NCI-H460 (cell line): ENCODE results near the gene GPR37. TPM values are rescaled to one million over a fixed set of nuclear protein-coding genes. Genes with fewer than 3 reads are reported as not detected.

Experiments used
- DNase-seq: peaks from one replicate; pipeline ENCODE4 v3.0.0-alpha.2; 2016; ENCODE audit warnings: low read depth; ENCODE audit errors: extremely low read depth
- total RNA-seq: library from RNA; depleted of rRNA; stranded (reverse); fragments of >200 nt; shearing (Covaris generic); gene quantifications from 2 replicates; pipeline ENCODE4 v1.2.3, GENCODE V29; 2014; rRNA removed

The GPR37 gene
- total RNA-seq, 1 experiment from 2014 or later: 4.4 TPM

GRCh38 chr7:124738639-124739038 lies 27.0 kb downstream of the GPR37 start:
- no peak for DNase-seq

DNA sequence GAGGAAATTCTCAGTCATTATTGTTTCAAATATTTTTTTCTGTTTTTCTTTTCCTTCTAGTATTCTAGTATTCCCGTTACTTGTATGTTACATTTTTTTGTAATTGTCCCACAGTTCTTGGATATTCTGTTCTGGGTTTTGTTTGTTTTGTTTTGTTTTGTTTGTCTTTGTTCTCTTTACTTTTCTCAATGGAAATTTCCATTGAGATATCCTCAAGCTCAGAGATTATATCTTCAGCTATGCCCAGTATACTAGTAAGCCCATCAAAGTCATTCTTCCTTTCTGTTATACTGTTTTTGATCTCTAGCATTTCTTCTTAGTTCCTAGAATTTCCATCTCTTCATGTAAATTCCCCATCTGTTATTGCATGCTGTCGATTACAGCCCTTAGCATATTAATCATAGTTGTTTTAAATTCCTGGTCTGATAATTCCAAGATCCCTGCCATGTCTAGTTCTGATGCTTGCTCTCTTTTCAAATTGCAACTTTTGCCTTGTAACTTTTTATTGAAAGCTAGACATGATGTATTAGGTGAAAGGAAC lies 27.8 kb downstream of the GPR37 start:
- DNase-seq: no peak

GRCh38 chr7:124728610-124729009 lies 37.0 kb downstream of the GPR37 start:
- DNase-seq: no peak

DNA sequence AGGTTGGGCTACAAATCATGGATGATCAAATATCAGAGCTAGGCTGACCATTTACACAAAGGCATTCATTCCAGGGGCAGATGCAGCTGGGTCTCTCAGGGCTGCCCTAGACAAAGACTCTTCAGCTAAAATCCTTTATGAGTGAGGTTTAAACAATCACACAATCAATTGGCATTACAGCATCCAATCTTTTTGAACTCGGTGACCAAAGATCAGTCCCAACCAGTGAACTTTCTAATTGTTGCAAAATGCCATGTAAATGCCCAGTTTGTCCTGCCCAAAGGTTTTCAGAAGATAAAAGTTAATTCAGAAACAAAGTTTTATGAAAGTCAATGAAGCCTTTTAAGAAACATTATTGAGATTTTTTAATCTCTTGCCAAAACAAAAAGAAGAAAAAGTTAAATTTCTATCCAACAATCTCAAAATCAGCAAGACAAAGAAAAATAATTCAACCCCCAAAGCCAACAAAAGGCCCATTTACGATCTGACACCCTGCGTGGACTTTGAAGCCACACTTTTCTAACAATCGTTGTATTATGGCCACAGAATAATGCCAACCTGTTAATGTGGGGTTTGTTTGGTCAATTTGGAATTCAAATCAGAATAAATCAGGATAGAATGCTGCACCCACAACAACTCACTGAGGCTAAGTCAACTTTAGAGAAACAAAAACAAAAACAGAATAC lies 40.9 kb downstream of the GPR37 start:
- no peak for DNase-seq

GRCh38 chr7:124724079-124724478 lies 41.5 kb downstream of the GPR37 start:
- DNase-seq: no peak

- peak; percentile 43 for DNase-seq
These were observed 42.6 kb downstream of the GPR37 start for GRCh38 chr7:124723012-124723411.

DNA sequence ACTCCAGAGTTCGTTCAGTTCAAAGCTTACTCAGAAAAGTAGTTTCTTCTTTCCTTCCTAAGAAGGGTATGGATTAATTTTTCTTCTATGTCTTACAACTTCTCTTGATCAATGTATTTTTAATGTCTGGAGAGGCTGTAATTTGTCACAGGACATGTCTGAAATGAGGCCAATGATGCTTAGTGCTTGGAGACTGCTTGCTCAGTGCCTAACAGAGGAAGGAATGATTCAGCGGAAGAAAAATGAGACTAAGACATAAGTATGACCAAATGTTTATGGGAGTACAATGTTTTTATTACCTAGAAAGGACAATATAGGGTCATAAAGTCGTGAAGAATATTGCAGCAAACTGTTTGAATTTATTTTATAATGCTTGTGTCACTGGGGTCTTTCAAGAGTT lies 43.3 kb downstream of the GPR37 start:
- DNase-seq: no peak

GRCh38 chr7:124720195-124720594 lies 45.4 kb downstream of the GPR37 start:
- DNase-seq: no peak

GRCh38 chr7:124718032-124718766 lies 47.4 kb downstream of the GPR37 start:
- DNase-seq: peak; percentile 6

DNA sequence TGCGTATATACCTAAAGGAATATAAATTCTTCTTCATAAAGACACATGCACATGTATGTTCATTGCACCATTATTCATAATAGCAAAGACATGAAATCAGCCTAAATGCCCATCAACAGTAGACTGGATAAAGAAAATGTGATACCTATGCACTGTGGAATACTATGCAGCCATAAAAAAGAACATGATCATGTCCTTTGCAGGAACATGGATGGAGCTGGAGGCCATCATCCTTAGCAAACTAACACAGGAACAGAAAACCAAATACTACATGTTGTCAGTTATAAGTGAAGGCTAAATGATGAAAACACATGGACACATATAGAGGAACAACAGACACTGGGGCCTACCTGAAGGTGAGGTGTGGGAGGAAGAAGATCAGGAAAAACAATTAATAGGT lies 48.7 kb downstream of the GPR37 start:
- no peak for DNase-seq

GRCh38 chr7:124713086-124713485 lies 52.5 kb downstream of the GPR37 start:
- DNase-seq: no peak

DNA sequence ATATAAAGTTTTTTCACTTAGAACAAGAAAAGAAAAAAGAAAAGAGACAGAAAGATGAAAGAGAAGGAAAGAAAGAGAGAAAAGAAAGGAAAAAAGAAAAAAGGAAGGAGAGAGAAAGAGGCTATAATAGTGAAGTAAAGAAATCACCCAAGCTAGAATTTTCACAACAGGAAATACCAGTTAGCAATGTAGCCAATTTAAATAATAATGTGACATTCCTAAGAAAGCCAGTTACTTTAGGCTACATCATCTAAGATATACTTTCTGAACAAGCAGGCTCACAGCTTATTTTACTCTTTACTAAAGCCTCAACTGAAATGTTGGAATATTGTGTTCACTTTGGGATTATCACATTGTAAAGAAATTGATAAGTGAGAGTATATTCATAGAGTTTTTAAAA lies 53.6 kb downstream of the GPR37 start:
- no peak for DNase-seq

GRCh38 chr7:124702385-124702784 lies 63.2 kb downstream of the GPR37 start:
- no peak for DNase-seq

- no peak for DNase-seq
These were observed 63.6 kb downstream of the GPR37 start for GRCh38 chr7:124701955-124702354.

- no peak for DNase-seq
These were observed 64.9 kb downstream of the GPR37 start for GRCh38 chr7:124700655-124701054.

- no peak for DNase-seq
These were observed 66.6 kb downstream of the GPR37 start for GRCh38 chr7:124698964-124699363.

DNA sequence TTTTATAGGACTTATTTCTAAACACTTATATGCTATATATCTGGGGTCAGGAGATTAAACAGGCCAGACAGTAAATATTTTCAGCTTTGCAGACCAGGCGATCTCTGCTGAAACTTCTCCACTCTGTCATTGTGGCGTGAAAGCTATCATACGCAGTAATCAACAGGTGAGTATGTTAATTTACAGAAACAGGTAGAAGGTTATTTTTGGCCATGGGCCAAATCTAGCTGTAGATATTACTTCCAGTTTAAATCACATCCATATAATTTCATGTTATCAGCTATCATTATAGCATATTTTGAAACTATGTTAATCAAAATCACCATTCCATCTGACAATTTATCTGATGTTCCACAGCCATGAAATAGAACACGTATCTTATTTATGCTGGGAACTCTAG lies 67.8 kb downstream of the GPR37 start:
- no peak for DNase-seq

Other genes with a start within 250 kb of the GPR37 start
- 65.0 and 71.5 TPM in 2 replicates for gene POT1, start 164.0 kb upstream of the GPR37 start, total RNA-seq